Measurements from ENCODE around the gene GRID2.

The GRID2 gene

DNA sequence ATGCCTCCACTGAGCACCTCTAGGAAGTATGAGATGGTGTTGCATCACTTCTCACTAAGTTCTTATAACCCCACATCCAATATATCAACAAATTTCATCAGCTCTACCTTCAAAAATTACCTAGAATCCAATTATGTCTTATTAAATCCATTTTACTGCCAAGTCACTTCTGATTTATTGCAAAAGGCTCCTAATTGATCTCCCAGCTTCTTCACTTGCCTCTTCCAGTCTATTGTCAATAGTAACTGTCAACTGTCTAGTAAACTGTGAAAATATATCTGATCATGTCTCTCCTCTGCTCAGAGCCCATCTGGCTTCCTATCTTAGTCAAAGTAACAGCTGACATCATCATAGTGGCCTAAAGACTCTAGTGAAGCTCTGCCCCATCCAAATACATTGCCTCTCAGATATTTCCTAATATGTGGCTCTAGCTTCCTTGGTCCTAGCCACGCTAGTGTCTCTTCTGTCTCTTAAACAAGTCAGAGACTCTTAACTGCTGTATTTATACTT, 1110.3 kb downstream of the GRID2 start:
- no peak for DNase-seq (ENCODE audit: low spot score)

DNA sequence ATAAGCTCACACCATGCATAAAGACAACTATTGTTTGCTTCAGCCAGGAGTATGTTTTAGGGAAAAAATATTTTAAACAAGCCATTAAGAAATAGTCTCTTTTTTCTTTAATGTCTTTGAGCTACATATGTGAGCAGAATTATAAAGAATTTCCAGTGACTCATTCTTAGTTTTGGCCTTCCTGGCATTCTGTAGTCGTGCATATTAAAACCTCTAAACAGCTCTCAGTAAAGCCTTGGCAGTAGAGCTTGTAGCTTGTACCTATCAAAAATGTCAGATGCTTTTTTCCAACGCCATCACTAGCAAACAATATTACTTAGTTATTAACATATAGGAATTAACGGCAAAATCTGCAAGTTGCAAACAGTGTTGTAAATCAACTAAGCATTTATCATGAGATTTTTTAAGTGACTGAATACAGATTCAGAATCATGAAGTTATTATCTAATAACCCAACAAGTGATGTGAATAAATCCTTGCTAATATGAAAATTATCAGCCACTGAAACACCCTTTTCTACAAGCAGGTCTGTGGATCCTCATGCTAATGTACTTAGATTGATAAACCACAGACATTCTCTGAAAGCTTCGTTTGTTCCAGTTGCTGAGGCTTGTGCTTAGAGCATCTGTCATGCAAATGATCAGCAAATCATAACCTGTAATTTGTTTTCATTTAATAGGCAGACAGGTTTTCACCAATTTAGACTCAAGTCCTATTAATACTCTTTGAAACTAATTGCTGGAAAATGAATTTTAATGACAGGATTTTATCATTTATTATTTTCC, 1112.8 kb downstream of the GRID2 start:
- no peak for DNase-seq (ENCODE audit: low spot score)

DNA sequence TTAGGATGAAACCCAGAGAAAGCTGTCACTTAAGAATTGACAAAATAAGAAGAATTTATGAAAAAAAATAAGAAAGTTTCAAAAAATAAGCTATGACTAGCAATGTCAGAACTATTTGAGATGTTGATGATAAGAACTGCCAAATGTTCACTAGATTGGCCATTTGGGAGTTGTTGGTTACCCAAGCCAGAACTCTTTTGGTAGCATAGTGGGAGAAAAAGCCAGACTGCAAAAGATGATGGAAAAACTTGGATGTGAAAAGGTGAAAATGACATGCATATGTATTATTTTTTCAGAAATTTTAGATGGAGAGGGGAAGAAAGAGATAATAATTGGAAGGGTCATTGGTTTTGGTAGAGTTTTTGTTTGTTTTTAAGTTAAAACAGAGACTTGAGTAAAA, 1127.6 kb downstream of the GRID2 start:
- DNase-seq (ENCODE audit: low spot score) = no peak

DNA sequence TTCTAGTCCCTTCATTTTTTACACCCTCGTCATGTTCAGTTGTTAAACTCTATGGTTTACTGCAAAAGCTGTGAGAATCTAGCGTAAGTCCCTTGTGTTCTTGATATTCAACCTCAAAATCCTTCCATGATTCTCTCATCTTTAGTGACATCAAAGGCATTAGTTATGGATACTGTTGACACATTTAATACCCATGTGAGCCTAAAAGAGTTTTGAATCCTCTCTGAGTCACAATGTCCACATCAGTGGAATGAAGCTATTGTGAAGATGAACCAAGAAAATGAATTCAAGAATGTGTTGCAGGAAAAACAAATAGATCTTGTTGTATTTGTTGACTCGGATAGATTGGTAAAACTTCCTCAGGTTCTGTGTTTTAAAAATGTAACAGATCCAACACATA, 1130.1 kb downstream of the GRID2 start:
- no peak for DNase-seq (ENCODE audit: low spot score)

DNA sequence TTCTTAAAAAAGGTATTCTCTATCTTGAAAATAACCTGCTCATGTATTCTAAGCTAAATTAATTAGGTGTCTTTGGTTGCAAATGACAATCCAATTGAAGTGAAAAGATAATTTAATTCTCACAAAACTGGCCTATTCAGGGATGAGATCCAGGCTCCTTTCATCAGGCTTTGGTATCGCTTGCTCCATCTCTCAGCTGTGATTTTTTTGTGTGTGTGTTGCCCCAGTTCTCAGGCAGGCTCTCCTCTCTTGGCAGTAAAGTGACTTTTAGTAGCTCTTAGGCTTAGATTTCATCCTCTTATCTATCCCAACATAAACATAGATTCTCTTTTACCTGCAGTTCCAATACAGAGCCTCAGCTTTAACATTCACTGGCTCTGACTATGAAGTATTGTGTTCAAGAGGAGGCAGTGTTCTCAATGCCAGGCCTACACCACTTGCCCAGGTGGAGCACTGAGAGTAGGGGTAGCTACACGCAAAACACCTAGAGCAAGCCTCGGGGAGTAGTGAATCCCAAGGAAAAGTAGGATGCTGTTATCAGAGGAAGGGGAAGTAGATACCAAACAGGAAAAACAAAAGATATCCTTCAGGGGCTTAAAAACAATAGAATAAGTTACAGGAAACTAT, 1132.3 kb downstream of the GRID2 start:
- DNase-seq (ENCODE audit: low spot score) = no peak

DNA sequence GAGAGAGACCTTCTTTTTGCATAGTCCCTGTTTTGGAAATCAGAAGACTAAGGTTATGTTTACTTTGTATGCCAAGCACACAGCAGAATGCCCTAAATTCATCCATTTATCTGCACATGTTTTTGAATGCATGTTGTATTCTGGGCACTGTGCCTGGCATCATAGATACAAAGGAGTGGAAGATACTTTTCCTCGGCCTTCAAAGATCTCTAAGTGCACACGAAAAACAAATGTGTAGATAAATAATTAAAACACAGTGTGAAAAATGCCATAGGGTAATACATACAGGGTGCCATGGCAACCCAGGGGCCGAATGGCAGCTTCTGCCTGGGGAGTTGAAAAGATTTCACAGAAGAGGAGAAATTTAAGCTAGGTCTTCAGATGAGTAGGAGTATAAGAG, 1134.2 kb downstream of the GRID2 start:
- DNase-seq (ENCODE audit: low spot score) = no peak

GRCh38 chr4:93444860-93445259, 1141.1 kb downstream of the GRID2 start:
- DNase-seq (ENCODE audit: low spot score) = no peak

GRCh38 chr4:93446038-93446437, 1142.3 kb downstream of the GRID2 start:
- DNase-seq (ENCODE audit: low spot score) = no peak

DNA sequence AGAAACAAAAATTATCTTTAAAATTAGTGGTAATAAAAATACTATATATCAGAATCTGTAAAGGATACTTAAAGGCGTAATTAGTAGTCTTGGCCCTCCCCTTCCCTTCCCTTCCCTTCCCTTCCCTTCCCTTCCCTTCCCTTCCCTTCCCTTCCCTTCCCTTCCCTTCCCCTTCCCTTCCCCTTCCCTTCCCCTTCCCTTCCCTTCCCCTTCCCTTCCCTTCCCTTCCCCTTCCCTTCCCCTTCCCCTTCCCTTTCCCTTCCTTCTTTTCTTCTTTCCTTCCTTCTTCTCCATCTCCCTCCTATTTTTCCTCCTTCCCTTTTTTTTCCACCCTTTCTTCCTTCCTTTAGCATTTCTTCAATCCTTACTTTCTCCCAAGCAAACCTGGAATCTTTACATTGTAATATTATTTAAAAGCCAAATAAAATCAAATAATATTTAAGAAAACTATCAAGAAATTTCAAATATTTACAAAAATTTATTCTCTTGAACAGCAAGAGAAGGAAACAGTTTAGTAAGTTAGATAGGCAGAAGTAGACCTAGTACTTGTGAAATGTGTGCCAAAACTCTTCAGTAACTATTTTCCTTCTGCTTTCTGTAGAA, 1145.0 kb downstream of the GRID2 start:
- no peak for DNase-seq (ENCODE audit: low spot score)

GRCh38 chr4:93451954-93452353, 1148.2 kb downstream of the GRID2 start:
- no peak for DNase-seq (ENCODE audit: low spot score)

GRCh38 chr4:93461541-93461940, 1157.8 kb downstream of the GRID2 start:
- no peak for DNase-seq (ENCODE audit: low spot score)

DNA sequence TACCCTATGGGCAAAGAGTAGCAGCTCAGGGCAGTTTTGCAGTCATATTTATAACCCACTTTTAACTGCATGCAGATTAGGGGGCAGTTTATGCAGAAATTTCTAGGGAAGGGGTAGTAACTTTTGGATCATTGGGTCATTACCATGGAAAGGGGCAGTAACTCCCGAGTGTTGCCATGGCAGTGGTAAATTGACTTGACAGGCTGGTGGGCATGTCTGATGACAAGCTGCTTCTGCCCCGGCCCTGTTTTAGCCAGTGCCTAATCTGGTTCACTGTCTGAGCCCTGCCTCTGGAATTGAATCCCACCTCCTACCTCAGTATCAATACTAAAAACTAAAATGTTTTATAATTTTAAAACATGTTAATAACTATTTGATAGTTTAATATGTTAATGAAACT, 1162.7 kb downstream of the GRID2 start:
- DNase-seq (ENCODE audit: low spot score) = no peak

DNA sequence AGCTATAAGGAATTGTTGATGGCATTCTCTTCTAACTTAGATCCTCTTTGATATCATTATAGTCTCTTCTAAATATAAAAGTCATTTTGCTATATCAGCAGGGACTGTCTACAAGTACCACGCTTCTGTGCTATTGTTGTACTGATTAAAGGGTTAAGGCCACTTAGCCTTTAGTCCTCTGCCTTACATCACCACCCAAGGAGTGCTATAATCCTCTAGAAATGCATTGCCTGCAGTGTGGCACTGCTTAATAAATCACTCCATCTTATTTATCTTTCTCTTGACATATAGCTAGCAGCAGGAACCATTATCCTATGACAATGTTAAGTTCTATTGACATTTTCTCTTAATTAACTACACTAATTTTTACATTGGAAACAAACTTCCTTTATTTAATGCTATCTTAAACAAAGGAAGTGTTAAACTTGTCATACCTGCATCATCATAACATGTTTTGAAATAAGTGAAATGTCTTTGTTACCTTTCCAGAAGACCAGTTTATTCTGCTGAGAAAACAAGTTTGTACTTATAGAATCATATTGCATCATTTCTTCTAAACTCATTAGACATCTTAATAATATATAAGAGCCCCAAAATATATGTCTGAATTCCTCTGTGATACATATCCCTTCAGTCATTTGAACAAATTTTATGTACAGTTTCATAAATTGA, 1163.9 kb downstream of the GRID2 start:
- no peak for DNase-seq (ENCODE audit: low spot score)

GRCh38 chr4:93469560-93469959, 1165.8 kb downstream of the GRID2 start:
- DNase-seq (ENCODE audit: low spot score) = no peak

GRCh38 chr4:93475730-93476129, 1172.0 kb downstream of the GRID2 start:
- no peak for DNase-seq (ENCODE audit: low spot score)

DNA sequence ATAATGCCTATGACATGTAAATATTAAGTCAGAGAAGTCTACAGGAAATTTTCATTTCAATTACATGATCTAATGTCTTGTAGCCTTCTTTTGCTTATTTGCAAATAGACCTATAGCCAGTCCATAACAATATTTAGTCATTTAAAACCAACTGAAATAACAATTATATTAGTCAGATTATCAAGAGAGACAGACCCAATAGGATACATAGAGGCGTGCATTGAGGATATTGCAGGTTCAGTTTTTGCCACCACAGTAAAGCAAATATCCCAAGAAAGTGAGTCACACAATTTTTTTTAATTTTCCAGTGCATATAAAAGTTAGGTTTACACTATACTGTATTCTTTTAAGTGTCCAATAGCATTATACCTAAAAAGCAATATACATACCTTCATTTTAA, 1175.0 kb downstream of the GRID2 start:
- no peak for DNase-seq (ENCODE audit: low spot score)

DNA sequence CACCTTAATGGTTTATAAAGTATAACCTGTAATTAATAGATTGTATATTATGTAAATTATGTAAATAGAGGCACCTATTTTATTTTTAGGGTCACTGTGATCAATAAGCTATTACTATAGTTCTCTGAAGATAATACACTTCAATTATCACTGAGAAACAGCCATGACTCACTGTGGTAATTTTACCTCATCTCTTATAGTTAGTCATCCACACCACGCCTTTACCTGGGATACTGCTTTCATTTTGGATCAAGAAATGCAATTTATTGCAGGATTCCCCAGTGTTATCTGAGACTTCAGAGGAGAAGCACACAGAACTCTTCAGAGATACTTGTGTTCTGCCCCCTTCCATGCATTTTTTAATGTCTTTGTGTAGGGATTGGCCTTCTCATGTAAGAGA, 1176.7 kb downstream of the GRID2 start:
- DNase-seq (ENCODE audit: low spot score) = no peak

DNA sequence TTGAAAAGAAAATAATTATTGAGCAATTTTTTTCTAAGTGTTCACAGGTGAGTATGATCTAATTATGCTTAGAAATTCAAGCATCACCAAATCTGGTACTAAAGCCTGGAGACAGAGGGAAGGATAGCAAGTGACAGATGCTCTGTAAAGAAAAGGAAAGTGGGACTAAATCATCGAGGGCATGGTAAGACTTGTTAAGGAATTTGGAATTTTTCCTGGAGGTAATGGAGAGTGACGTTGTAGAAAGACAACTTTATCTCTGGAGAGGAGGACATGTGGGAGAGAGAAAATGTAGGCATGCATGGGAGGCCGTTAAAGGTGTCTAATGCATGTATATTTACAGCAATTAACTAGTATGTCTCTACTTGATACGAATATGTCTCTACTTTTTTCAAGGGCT, 1191.6 kb downstream of the GRID2 start:
- no peak for DNase-seq (ENCODE audit: low spot score)

GRCh38 chr4:93501244-93501643, 1197.5 kb downstream of the GRID2 start:
- DNase-seq (ENCODE audit: low spot score) = no peak

DNA sequence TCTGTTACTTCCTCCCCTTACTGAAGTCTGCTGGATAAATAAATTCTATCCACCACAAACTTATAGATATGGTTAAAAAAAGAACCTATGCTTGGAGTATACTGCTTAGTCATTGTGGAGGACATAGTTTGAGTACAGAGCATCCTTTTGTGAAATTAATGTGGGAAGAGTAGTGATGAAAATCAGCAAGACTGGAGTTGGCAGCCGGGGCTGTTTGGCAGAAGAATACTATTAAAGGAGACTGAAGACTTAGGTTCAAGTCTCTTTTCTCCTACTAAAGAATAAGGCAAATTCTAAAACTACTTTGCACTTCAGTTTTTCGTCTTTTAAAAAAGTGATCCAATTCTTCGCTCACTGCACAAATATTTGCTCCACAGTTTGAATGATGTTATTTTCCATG, 1198.2 kb downstream of the GRID2 start:
- no peak for DNase-seq (ENCODE audit: low spot score)

- DNase-seq (ENCODE audit: low spot score) = no peak
These were observed 1199.2 kb downstream of the GRID2 start for GRCh38 chr4:93502991-93503390.

DNA sequence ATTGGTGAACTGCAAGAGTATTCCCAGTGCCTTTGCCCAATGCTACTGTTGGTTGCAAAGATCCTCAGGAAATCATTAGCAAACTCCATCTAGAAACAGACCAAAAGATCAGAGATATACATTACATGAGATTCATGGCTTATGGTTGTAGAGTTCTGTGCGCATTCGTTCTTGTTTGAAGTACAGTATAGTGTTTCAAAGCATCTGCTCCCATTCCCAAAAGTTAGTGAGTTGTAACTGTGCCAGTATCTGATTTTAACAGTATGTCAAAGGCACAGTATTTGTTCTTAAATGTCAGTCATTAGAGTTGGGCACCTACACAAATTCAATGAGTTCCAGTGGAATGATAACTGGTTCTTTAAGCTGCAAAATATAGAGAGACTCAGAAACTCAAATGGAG, 1210.1 kb downstream of the GRID2 start:
- no peak for DNase-seq (ENCODE audit: low spot score)

DNA sequence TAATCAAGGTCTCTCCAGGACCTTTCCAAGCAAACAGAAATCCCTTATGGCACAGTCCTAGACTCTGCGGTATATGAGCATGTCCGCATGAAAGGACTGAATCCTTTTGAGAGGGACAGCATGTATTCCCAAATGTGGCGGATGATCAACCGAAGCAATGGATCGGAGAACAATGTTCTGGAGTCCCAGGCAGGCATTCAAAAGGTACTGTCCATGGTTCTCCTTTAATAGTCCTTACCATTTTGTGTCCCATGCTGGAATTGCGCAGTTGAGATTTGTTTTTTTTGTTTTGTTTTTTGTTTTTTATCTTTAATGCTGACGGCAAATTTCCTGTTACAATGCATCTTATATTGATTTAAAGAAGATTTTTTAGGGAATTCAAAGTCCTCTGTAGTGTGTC, 1211.4 kb downstream of the GRID2 start:
- DNase-seq (ENCODE audit: low spot score) = no peak
